B cell (primary cell): ENCODE data around the gene GJC1. TPM values are rescaled to one million over a fixed set of nuclear protein-coding genes. Genes with fewer than 3 reads are reported as not detected.

Source experiments
- ATAC-seq: fragments of 200-7000 bp; cut with Tn5 transposase; one replicate; pipeline ENCODE4 v1.10.0; 2021; ENCODE audit warnings: low read depth, mild to moderate bottlenecking, moderate number of reproducible peaks, moderate library complexity
- CTCF ChIA-PET: fragments of 350-600 bp; sonication (Branson Sonifier 250); formaldehyde crosslinking; loops from one replicate; lab custom pipeline; 2021; ENCODE audit warnings: antibody characterized with exemption, inconsistent platforms; lab: Charles Lee
- POLR2A ChIA-PET: fragments of 350-600 bp; sonication (Branson Sonifier 250); formaldehyde crosslinking; loops from one replicate; lab custom pipeline; 2021; ENCODE audit warnings: antibody characterized with exemption; lab: Charles Lee
- DNase-seq: peaks from one replicate; pipeline ENCODE4 v3.0.0; 2013
- H2AFZ ChIP-seq: 2 replicates; pipeline ENCODE4 v1.6.1; 2012; ENCODE audit warnings: mild to moderate bottlenecking, low read depth, low read length; ENCODE audit not compliant: insufficient read depth, poor library complexity, severe bottlenecking
- H3K27ac ChIP-seq, 2 donors: 1 replicate in 1 of 2; 2 replicates in 1 of 2; pipeline ENCODE4 v1.5.1; 2012 to 2013; ENCODE audit warnings: low read length in 2 of 2, mild to moderate bottlenecking in 2 of 2, moderate library complexity in 1 of 2
- H3K27me3 ChIP-seq, 4 experiments: fragments of 200-600 bp in 1 of 4; sonication (generic) in 1 of 4; replicated peaks in 1 of 4; 1 replicate in 2 of 4; 2 replicates in 2 of 4; pipeline versions ENCODE4 v1.6.1 to v1.7.0; 2013 to 2016; ENCODE audit warnings: low read length in 3 of 4, mild to moderate bottlenecking in 2 of 4, mixed read lengths in 1 of 4, moderate library complexity in 1 of 4; ENCODE audit not compliant: insufficient read depth in 4 of 4, control insufficient read depth in 3 of 4; ENCODE audit errors: control extremely low read depth in 1 of 4
- H3K36me3 ChIP-seq, 2 experiments: replicated peaks in 1 of 2; 1 replicate in 1 of 2; 2 replicates in 1 of 2; pipeline versions ENCODE4 v1.6.1 to v1.7.1; 2013; ENCODE audit warnings: low read length in 1 of 2; ENCODE audit not compliant: insufficient read depth in 2 of 2, control insufficient read depth in 1 of 2; ENCODE audit errors: control extremely low read depth in 1 of 2, extremely low read depth in 1 of 2
- H3K4me1 ChIP-seq, 2 donors: fragments of 200-600 bp in 1 of 2; sonication (generic) in 1 of 2; 1 replicate in 1 of 2; 2 replicates in 1 of 2; pipeline versions ENCODE4 v1.5.1 to v1.6.1; 2013 to 2017; ENCODE audit warnings: low read length in 2 of 2; ENCODE audit not compliant: control insufficient read depth in 2 of 2, insufficient read depth in 2 of 2
- H3K4me2 ChIP-seq: replicated peaks from 2 replicates; pipeline ENCODE3; 2012; ENCODE audit warnings: mild to moderate bottlenecking, low read depth, low read length; ENCODE audit not compliant: poor library complexity, severe bottlenecking
- H3K4me3 ChIP-seq, 5 experiments: fragments of 200-600 bp in 1 of 5; sonication (generic) in 1 of 5; 1 replicate in 3 of 5; 2 replicates in 2 of 5; pipeline versions ENCODE4 v1.5.1 to v1.7.0; 2011 to 2016; ENCODE audit warnings: low read length in 4 of 5, mild to moderate bottlenecking in 4 of 5, low read depth in 2 of 5, control low read depth in 1 of 5, moderate library complexity in 1 of 5; ENCODE audit not compliant: insufficient read depth in 1 of 5; ENCODE audit errors: control extremely low read depth in 1 of 5, extremely low read depth in 1 of 5
- H3K79me2 ChIP-seq: fragments of 200-600 bp; sonication (generic); one replicate; pipeline ENCODE4 v1.6.0; 2016; ENCODE audit warnings: low read length; ENCODE audit not compliant: control insufficient read depth, insufficient read depth
- H3K9ac ChIP-seq: fragments of 200-600 bp; sonication (generic); 2 replicates; pipeline ENCODE4 v1.6.1; 2017; ENCODE audit warnings: mild to moderate bottlenecking, low read length, moderate library complexity
- H3K9me3 ChIP-seq, 3 donors: one replicate each; pipeline versions ENCODE4 v1.6.1 to v1.7.1; 2013; ENCODE audit warnings: low read length in 2 of 3; ENCODE audit not compliant: control insufficient read depth in 2 of 3, insufficient read depth in 1 of 3; ENCODE audit errors: control extremely low read depth in 1 of 3
- H4K20me1 ChIP-seq: 2 replicates; pipeline ENCODE4 v1.6.0; 2012; ENCODE audit warnings: mild to moderate bottlenecking, low read length; ENCODE audit not compliant: insufficient read depth, control insufficient read depth, poor library complexity, severe bottlenecking
- H3K27ac Mint-ChIP-seq: one replicate; pipeline ENCODE4 v1.8.0; 2021; ENCODE audit warnings: mixed read lengths
- H3K27me3 Mint-ChIP-seq: one replicate; pipeline ENCODE4 v1.8.0; 2021; ENCODE audit warnings: mixed read lengths
- H3K4me1 Mint-ChIP-seq: one replicate; pipeline ENCODE4 v1.8.0; 2021; ENCODE audit warnings: mixed read lengths
- H3K4me3 Mint-ChIP-seq: one replicate; pipeline ENCODE4 v1.8.0; 2021; ENCODE audit warnings: mixed read lengths
- H3K9me3 Mint-ChIP-seq: one replicate; pipeline ENCODE4 v1.8.0; 2022; ENCODE audit warnings: mixed read lengths; ENCODE audit not compliant: insufficient read depth
- CTCF ChIP-seq: fragments of 200-600 bp; IDR thresholded peaks from one replicate; pipeline ENCODE4 v1.8.0; 2022; ENCODE audit warnings: antibody characterized with exemption, mild to moderate bottlenecking
- EZH2 ChIP-seq: IDR thresholded peaks from 2 replicates; pipeline ENCODE4 v1.6.1; 2012; ENCODE audit warnings: borderline replicate concordance, low read depth, mild to moderate bottlenecking, moderate library complexity, low read length; ENCODE audit not compliant: insufficient read depth, poor library complexity, severe bottlenecking
- whole genome bisulfite sequencing: methylation state at CpG from one replicate; pipeline ENCODE4 v1.1.5; 2013; ENCODE audit warnings: missing lambda C conversion rate; ENCODE audit not compliant: insufficient coverage; 5-methylcytosine and 5-hydroxymethylcytosine counted together
- intact Hi-C: fragments of 100-400 bp; cut with micrococcal nuclease; formaldehyde crosslinking; loops from one replicate; pipeline ENCODE4 v1.10.0; 2022
- polyA plus RNA-seq: library from polyadenylated mRNA; depleted of rRNA; stranded (reverse); fragments of >200 nt; gene quantifications from 2 replicates; pipeline ENCODE4 v1.2.3, GENCODE V29; 2012
- total RNA-seq, 2 donors: library from RNA; stranded (reverse); fragments of 120-200 nt in 1 of 2; gene quantifications; 1 replicate in 1 of 2; 2 replicates in 1 of 2; pipeline versions ENCODE4 v1.2.3 to v1.2.4, GENCODE V29; 2013 to 2022

Gene GJC1
- total and polyA plus RNA-seq, 2 donors (not counting 1 experiment from before 2014, with no cell fraction given): not detected

DNA sequence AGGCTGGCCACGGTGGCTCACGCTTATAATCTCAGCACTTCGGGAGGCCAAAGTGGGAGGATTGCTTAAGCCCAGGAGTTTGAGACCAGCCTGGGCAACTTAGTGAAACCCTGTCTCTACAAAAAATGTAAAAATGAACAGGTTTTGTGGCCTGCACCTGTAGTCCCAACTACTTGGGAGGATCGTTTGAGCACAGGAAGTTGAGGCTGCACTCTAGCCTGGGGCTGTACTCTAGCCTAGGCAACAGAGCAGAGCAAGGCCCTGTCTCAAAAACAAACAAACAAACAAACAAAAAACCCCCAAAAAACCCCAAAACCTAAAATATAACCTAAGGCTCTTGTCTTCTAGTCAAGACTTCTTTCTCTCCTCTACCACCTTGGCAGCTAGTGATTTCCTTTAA is 10.2 kb upstream of the GJC1 start:
- WGBS: 82% methylated on average over 4 of the region's 4 CpGs
- no peak for ATAC-seq
- no peak overlapping the region for H3K9ac ChIP-seq
- H2AFZ ChIP-seq: no peak overlapping the region
- Mint-ChIP-seq H3K9me3 (no peaks in the 10 kb centered on the region), H3K4me1 (no peaks in the 10 kb centered on the region), H3K27ac (no peak overlapping the region), H3K27me3 (peaks cover 3% of the 10 kb centered on the region), H3K4me3 (no peak overlapping the region)
- no peak overlapping the region for H3K27ac ChIP-seq
- H3K4me2 ChIP-seq: no peak overlapping the region
- H3K36me3 ChIP-seq: no peaks in the 10 kb centered on the region
- no peaks in the 10 kb centered on the region for H3K4me1 ChIP-seq
- H3K79me2 ChIP-seq: no peaks in the 10 kb centered on the region
- CTCF ChIA-PET: interaction anchor here (0.7 kb wide), 1 partner anchor 994 kb away, joined by 4 read pairs; no protein-coding TSS in a partner anchor
- intact Hi-C loops: no loop called here
- H3K4me3 ChIP-seq: no peak overlapping the region
- no peak for DNase-seq
- POLR2A ChIA-PET: no interaction called here
- no peaks in the 10 kb centered on the region for H3K27me3 ChIP-seq
- H4K20me1 ChIP-seq: no peaks in the 10 kb centered on the region
- TF ChIP-seq EZH2: no peak
- no peak for TF ChIP-seq CTCF
- H3K9me3 ChIP-seq: no peaks in the 10 kb centered on the region

- no peak for TF ChIP-seq CTCF
- TF ChIP-seq EZH2: no peak
- Histone ChIP-seq H3K4me2 (no peak overlapping the region), H3K36me3 (no peaks in the 10 kb centered on the region), H3K79me2 (no peaks in the 10 kb centered on the region), H4K20me1 (no peaks in the 10 kb centered on the region), H3K27ac (no peak overlapping the region), H2AFZ (no peak overlapping the region), H3K4me3 (no peak overlapping the region), H3K9me3 (no peaks in the 10 kb centered on the region), H3K27me3 (peaks cover 0 to 7% (median 2%) of the 10 kb centered on the region in 4 experiments), H3K4me1 (no peaks in the 10 kb centered on the region), H3K9ac (no peak overlapping the region)
- ATAC-seq (no peak), DNase-seq (no peak)
- POLR2A ChIA-PET: interaction anchor here (0.7 kb wide), 1 partner anchor 299 kb away, joined by 9 read pairs; no protein-coding TSS in a partner anchor
- WGBS: no CpG with 5 or more reads among the region's 2 CpGs
- CTCF ChIA-PET: interaction anchor here (0.7 kb wide), 1 partner anchor 41 kb away, joined by 4 read pairs; no protein-coding TSS in a partner anchor
- H3K27me3 Mint-ChIP-seq: peaks cover 23% of the 10 kb centered on the region
- no peaks in the 10 kb centered on the region for H3K4me1 Mint-ChIP-seq
- intact Hi-C loops: no loop called here
- H3K27ac Mint-ChIP-seq: no peak overlapping the region
- H3K9me3 Mint-ChIP-seq: no peaks in the 10 kb centered on the region
- no peak overlapping the region for H3K4me3 Mint-ChIP-seq
Measured at GRCh38 chr17:44837196-44837595, 7.1 kb upstream of the GJC1 start.
